A375 (cell line): ENCODE results near the gene CXCL10. TPM values are rescaled to one million over a fixed set of nuclear protein-coding genes. Genes with fewer than 3 reads are reported as not detected.

Experiments used
- total RNA-seq: library from RNA; depleted of rRNA; stranded (reverse); fragments of >200 nt; shearing (Covaris generic); gene quantifications from 2 replicates; pipeline ENCODE4 v1.2.3, GENCODE V29; 2014; rRNA removed

The CXCL10 gene
- not detected in 2 replicates for total RNA-seq

GRCh38 chr4:76023389-76023788 lies at the start of gene CXCL10:
CXCL10 (minus strand) TSS chr4:76023497; CDS start chr4:76023431, 66 bp downstream.

GRCh38 chr4:76035799-76036380 lies 12.6 kb upstream of the CXCL10 start, which contains the start of gene CXCL11:
CXCL11 (minus strand) TSS chr4:76036070; CDS start chr4:76035987, 83 bp downstream.

GRCh38 chr4:76007089-76007862 lies 16.0 kb downstream of the CXCL10 start, which contains the start of gene CXCL9:
CXCL9 (minus strand) TSS chr4:76007509; CDS start chr4:76007449, 60 bp downstream.

Other genes starting within 250 kb of the CXCL10 start
- gene PPEF2, start 121.0 kb downstream of the CXCL10 start, total RNA-seq: not detected in 2 replicates
- gene NAAA, start 82.5 kb downstream of the CXCL10 start, total RNA-seq: 10.0 and 12.4 TPM in 2 replicates
- gene SDAD1, start 32.6 kb downstream of the CXCL10 start, total RNA-seq: 35.0 and 46.6 TPM in 2 replicates
- gene CXCL9, start 16.0 kb downstream of the CXCL10 start, total RNA-seq: not detected in 2 replicates
- gene CXCL11, start 12.6 kb upstream of the CXCL10 start, total RNA-seq: not detected in 2 replicates
- 6.2 and 13.7 TPM in 2 replicates for gene ART3, start 51.2 kb upstream of the CXCL10 start, total RNA-seq
- gene NUP54, start 124.9 kb upstream of the CXCL10 start, total RNA-seq: 26.6 and 29.7 TPM in 2 replicates
- gene SCARB2, start 190.3 kb upstream of the CXCL10 start, total RNA-seq: 55.2 and 67.4 TPM in 2 replicates
- 0.61 and 1.1 TPM in 2 replicates for gene FAM47E, start 228.2 kb upstream of the CXCL10 start, total RNA-seq